Measurements from ENCODE around the gene HSDL1.

Gene HSDL1

DNA sequence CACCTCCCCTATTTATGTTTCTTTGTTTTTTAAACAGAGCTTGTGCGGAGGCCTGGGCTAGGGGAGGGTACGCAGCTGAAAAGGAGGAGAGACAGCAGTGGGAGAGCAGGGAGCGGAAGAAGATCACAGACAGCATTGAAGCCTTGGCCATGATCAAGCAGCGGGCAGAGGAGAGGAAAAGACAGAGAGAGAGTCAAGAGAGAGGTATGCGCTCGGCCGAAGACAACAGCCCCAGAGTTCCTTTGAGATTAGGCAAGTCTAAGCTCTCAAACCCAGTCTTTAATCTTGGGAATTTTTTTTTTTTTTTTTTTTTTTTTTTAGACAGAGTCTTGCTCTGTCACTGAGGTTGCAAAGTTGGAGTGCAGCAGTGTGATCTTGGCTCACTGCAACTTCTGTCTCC is 20.8 kb upstream of the HSDL1 start:
- no peak overlapping the region for H2AFZ ChIP-seq (ENCODE audit: low read depth, low read length)
- no peak overlapping the region for H3K9ac ChIP-seq (ENCODE audit: low read length)
- H3K9me3 ChIP-seq (ENCODE audit: insufficient read depth, low read length), result no peaks in the 10 kb centered on the region
- H3K4me2 ChIP-seq (ENCODE audit: low read length), result no peak overlapping the region
- H4K20me1 ChIP-seq (ENCODE audit: insufficient read depth, low read length), result no peaks in the 10 kb centered on the region
- no peak overlapping the region for H3K27ac ChIP-seq (ENCODE audit: low read length)
- H3K4me1 ChIP-seq (ENCODE audit: low read length), result no peaks in the 10 kb centered on the region
- peaks cover 48% of the 10 kb centered on the region for H3K27me3 ChIP-seq (ENCODE audit: low read depth, low read length)
- no peak overlapping the region for H3K4me3 ChIP-seq (ENCODE audit: low read length)
- TF ChIP-seq, protein P1, sequence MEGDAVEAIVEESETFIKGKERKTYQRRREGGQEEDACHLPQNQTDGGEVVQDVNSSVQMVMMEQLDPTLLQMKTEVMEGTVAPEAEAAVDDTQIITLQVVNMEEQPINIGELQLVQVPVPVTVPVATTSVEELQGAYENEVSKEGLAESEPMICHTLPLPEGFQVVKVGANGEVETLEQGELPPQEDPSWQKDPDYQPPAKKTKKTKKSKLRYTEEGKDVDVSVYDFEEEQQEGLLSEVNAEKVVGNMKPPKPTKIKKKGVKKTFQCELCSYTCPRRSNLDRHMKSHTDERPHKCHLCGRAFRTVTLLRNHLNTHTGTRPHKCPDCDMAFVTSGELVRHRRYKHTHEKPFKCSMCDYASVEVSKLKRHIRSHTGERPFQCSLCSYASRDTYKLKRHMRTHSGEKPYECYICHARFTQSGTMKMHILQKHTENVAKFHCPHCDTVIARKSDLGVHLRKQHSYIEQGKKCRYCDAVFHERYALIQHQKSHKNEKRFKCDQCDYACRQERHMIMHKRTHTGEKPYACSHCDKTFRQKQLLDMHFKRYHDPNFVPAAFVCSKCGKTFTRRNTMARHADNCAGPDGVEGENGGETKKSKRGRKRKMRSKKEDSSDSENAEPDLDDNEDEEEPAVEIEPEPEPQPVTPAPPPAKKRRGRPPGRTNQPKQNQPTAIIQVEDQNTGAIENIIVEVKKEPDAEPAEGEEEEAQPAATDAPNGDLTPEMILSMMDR (IDR thresholded peaks at IDR 0.05; ENCODE audit: low read depth, low read length), result no peak
- no peak for TF ChIP-seq EZH2phosphoT487 (IDR thresholded peaks at IDR 0.05; ENCODE audit: low read depth)
- no peaks in the 10 kb centered on the region for H3K79me2 ChIP-seq (ENCODE audit: low read length)
- H3K36me3 ChIP-seq (replicated peaks; ENCODE audit: low read depth, low read length), result no peaks in the 10 kb centered on the region

DNA sequence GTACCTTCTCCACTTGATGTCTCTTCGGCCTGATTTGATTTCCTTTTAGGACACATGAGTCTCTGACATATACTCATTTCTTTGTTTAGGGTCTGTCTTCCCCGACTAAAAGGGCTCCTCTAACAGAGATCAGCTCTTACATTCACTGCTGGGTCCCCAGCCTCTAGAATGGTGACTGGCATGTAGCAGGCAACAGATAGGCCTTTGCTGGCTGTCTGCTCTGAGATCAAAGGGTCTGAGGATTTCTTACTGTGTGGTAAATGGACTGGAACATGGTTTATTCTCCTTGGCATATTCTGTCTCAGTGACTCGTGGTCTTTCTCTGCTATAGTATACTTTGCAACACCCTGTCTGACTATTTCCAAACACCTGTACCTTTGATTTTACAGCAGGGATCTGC is 16.8 kb upstream of the HSDL1 start:
- Histone ChIP-seq H2AFZ (ENCODE audit: low read depth, low read length) (no peak overlapping the region), H3K27me3 (ENCODE audit: low read depth, low read length) (peaks cover 64% of the 10 kb centered on the region), H3K27ac (ENCODE audit: low read length) (no peak overlapping the region), H3K9me3 (ENCODE audit: insufficient read depth, low read length) (no peaks in the 10 kb centered on the region), H4K20me1 (ENCODE audit: insufficient read depth, low read length) (no peaks in the 10 kb centered on the region), H3K4me1 (ENCODE audit: low read length) (peaks cover 8% of the 10 kb centered on the region), H3K79me2 (ENCODE audit: low read length) (no peaks in the 10 kb centered on the region), H3K36me3 (replicated peaks; ENCODE audit: low read depth, low read length) (no peaks in the 10 kb centered on the region), H3K4me2 (ENCODE audit: low read length) (no peak overlapping the region), H3K4me3 (ENCODE audit: low read length) (no peak overlapping the region), H3K9ac (ENCODE audit: low read length) (no peak overlapping the region)
- no peak for TF ChIP-seq EZH2phosphoT487 (IDR thresholded peaks at IDR 0.05; ENCODE audit: low read depth)
- TF ChIP-seq, protein P1 (IDR thresholded peaks at IDR 0.05; ENCODE audit: low read depth, low read length), result no peak

DNA sequence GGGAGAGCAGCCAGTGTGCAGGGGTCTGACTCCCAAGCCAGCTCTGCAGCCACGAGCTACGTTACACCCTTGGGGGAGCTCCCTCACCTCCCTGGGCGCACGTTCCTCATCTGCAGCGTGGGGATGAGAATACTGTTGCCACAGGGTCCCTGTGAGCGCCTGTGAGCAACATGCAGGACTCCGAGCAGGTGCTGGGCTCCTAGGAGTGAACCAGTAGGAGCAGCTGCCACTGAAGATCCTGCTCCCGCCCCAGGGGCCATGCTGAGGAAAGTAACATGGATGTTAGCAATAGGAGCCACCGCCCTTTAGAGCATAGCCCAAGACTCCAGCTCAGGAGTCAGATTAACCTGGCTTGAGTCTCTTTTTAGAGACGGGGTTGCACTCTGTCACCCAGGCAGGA is 16.1 kb upstream of the HSDL1 start:
- no peak overlapping the region for H3K9ac ChIP-seq (ENCODE audit: low read length)
- H3K27ac ChIP-seq (ENCODE audit: low read length), result no peak overlapping the region
- H3K79me2 ChIP-seq (ENCODE audit: low read length), result no peaks in the 10 kb centered on the region
- H3K27me3 ChIP-seq (ENCODE audit: low read depth, low read length), result peaks cover 65% of the 10 kb centered on the region
- no peak overlapping the region for H3K4me2 ChIP-seq (ENCODE audit: low read length)
- H3K9me3 ChIP-seq (ENCODE audit: insufficient read depth, low read length), result no peaks in the 10 kb centered on the region
- H2AFZ ChIP-seq (ENCODE audit: low read depth, low read length), result no peak overlapping the region
- peaks cover 8% of the 10 kb centered on the region for H3K4me1 ChIP-seq (ENCODE audit: low read length)
- no peak overlapping the region for H3K4me3 ChIP-seq (ENCODE audit: low read length)
- TF ChIP-seq, protein P1 (IDR thresholded peaks at IDR 0.05; ENCODE audit: low read depth, low read length), result no peak
- TF ChIP-seq EZH2phosphoT487 (IDR thresholded peaks at IDR 0.05; ENCODE audit: low read depth), result no peak
- H4K20me1 ChIP-seq (ENCODE audit: insufficient read depth, low read length), result no peaks in the 10 kb centered on the region
- H3K36me3 ChIP-seq (replicated peaks; ENCODE audit: low read depth, low read length), result no peaks in the 10 kb centered on the region

DNA sequence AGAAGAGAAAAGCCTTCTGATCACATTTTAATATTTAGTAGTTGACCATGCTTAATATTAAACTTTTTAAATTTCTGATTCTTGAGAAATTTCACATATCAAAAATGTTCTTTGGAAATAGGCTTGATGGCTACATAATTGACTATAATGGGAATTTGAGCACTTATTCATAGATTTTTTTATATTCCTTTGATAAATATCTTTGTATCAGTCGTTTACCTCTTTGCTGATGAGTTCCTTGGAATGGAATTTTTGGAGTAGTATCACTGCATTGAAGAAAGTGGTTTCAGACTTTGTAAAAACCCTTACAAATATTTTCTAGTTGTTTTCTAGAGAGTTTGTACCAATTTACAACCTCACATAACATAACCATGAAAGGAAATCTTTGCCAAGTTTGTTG is 14.8 kb upstream of the HSDL1 start:
- Histone ChIP-seq H3K4me3 (ENCODE audit: low read length) (no peak overlapping the region), H3K36me3 (replicated peaks; ENCODE audit: low read depth, low read length) (no peaks in the 10 kb centered on the region), H3K27me3 (ENCODE audit: low read depth, low read length) (peaks cover 65% of the 10 kb centered on the region), H3K4me1 (ENCODE audit: low read length) (peaks cover 8% of the 10 kb centered on the region), H3K9me3 (ENCODE audit: insufficient read depth, low read length) (no peaks in the 10 kb centered on the region), H4K20me1 (ENCODE audit: insufficient read depth, low read length) (no peaks in the 10 kb centered on the region), H3K4me2 (ENCODE audit: low read length) (no peak overlapping the region), H3K27ac (ENCODE audit: low read length) (no peak overlapping the region), H2AFZ (ENCODE audit: low read depth, low read length) (no peak overlapping the region), H3K79me2 (ENCODE audit: low read length) (no peaks in the 10 kb centered on the region), H3K9ac (ENCODE audit: low read length) (no peak overlapping the region)
- TF ChIP-seq EZH2phosphoT487 (IDR thresholded peaks at IDR 0.05; ENCODE audit: low read depth), result no peak
- TF ChIP-seq, protein P1 (IDR thresholded peaks at IDR 0.05; ENCODE audit: low read depth, low read length), result no peak
